Fibroblast of villous mesenchyme (primary cell): ENCODE data around the gene MYO7B. TPM values are rescaled to one million over a fixed set of nuclear protein-coding genes. Genes with fewer than 3 reads are reported as not detected.

Experiments used
- DNase-seq: peaks from one replicate; pipeline ENCODE4 v3.0.0-alpha.2; 2010; ENCODE audit warnings: low read depth
- H3K4me3 ChIP-seq: 2 replicates; pipeline ENCODE4 v1.5.1; 2011; ENCODE audit warnings: low read depth, mild to moderate bottlenecking, low read length
- total RNA-seq: library from RNA; depleted of rRNA; stranded (reverse); fragments of >200 nt; gene quantifications from 2 replicates; pipeline ENCODE4 v1.2.3, GENCODE V29; 2012
- TF ChIP-seq, protein P1 (sequence below): IDR thresholded peaks from 2 replicates; pipeline ENCODE4 v1.5.1; 2012; ENCODE audit warnings: low read depth, mild to moderate bottlenecking, low read length; ENCODE audit not compliant: insufficient read depth

Gene MYO7B
- 0.86 TPM in 1 of 2 replicates, not detected in the other for total RNA-seq

DNA sequence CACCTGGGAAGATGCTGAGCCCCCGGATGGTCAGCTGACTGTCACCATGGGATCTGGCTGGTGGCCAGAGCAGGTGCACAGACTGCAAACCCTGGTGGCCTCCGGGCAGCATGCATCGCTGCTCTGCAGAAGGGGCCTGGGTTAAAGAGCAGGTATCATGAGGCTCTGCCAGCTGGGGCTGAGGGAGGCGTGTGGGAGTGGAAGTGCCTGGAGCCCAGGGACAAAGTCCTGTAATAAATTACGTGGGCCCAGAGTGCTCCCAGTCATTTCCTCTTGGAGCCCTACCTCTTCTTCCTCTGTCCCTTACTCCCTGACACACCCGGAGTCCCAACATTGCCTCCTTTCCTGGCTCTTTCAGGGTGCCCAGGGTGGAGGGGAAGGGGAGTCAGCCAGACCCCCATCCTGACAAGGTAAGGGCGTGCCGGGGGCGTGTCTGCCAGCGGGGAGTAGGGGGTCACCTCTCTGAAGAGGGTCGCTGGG, at the start of gene MYO7B:
Gene MYO7B (plus strand): TSS at position 262 of the 480 bp plus-strand sequence. CDS start 24,040 bp downstream, outside the sequence.
- H3K4me3 ChIP-seq: no peak within 1 kb of the TSS
- no peak for DNase-seq
- TF ChIP-seq, protein P1, sequence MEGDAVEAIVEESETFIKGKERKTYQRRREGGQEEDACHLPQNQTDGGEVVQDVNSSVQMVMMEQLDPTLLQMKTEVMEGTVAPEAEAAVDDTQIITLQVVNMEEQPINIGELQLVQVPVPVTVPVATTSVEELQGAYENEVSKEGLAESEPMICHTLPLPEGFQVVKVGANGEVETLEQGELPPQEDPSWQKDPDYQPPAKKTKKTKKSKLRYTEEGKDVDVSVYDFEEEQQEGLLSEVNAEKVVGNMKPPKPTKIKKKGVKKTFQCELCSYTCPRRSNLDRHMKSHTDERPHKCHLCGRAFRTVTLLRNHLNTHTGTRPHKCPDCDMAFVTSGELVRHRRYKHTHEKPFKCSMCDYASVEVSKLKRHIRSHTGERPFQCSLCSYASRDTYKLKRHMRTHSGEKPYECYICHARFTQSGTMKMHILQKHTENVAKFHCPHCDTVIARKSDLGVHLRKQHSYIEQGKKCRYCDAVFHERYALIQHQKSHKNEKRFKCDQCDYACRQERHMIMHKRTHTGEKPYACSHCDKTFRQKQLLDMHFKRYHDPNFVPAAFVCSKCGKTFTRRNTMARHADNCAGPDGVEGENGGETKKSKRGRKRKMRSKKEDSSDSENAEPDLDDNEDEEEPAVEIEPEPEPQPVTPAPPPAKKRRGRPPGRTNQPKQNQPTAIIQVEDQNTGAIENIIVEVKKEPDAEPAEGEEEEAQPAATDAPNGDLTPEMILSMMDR: no peak

DNA sequence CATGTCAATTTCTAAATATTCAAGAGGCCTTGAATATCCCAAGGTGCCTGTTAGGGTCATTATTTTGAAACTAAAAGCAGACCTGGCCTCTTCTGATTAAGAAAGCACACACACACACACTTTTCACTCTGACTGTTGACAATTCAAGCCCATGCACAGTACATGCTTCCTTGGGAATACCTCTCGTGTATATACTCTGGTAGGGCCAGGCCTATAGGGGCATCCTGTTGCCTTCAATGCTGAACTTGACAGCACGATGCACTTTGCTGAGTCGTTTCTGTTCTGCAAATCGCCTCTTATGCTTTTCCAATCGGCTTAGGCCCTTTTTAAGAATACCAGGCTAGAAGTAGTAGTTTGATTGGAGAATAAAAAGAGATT, 49.8 kb upstream of the MYO7B start:
- no peak for DNase-seq
- no peak overlapping the region for H3K4me3 ChIP-seq
- TF ChIP-seq, protein P1: no peak

DNA sequence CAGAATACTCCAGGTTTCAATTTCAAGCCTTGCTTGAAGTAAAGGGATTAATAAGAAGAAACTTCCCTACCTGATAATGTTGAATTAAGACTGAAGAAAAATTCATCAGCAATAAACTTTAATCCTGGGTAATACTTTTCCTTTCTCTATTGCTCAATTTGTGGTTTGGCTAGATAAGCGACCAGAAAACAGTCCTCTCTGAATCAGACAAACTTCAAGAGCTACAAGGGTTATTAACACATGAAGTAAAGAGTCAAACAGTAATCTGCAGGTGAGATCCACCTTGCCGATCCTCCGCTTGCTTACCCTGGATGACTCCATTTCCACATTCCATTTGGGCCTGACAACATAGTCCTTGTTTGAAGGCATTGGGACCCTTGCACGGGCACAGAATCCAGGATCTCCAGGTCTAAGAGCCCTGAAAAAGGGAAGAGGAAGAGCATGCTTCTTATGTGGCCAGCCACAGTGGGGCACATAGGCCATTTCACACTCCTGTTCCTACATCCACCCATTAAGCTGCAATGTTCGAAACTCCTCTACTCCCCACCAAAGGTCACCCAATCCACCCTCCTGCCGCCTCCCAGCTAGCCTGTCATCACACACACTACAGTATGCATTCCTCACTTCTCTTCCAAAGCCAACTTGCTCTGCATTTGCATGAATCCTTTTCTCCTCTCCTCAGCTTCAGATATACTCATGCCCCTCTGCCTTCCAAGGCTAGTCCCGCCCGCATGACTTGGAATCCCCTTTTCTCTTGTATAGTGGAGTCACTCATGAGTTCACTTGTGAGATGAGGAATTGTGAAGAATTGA, 49.0 kb upstream of the MYO7B start:
- DNase-seq: peak; percentile 76
- H3K4me3 ChIP-seq: no peak overlapping the region
- TF ChIP-seq, protein P1: no peak

DNA sequence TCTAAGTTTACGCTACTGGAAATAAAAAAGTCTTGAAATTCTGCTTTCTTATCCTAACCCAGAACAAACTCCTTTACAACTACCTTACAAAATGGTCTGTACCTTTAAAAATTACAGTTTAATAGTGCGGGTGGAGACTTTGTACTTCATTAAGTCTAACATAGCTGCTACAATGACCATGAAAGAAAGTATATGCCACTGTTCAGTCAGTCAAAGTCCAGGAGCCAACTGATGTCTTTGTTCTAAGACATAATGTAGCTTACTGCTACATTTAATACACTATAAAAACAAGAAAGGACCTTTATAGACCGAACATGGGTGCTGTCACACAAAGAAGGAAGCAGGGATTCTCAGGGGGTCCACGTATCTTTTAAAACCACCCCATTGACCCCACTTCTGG, 45.2 kb upstream of the MYO7B start:
- H3K4me3 ChIP-seq: no peak overlapping the region
- TF ChIP-seq, protein P1: no peak

DNA sequence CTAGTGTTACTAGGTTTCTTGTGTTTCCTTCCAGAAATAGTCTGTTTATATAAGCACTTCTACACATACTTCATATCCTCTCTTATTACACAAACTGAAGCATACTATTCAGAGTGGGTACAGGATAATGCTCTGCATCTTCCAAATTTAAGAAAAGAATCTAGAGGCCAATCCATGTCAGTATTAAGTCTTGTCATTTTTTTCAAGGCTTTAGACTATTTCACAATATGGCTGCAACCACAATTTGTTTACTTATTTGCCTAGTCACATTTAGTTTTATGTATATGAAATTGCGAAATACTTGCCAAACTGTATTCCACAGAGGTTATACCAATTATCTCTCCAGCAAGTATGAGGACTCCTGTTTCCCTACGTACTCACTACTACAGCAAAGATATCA, 37.1 kb upstream of the MYO7B start:
- peak; percentile 95 for DNase-seq
- no peak overlapping the region for H3K4me3 ChIP-seq
- TF ChIP-seq, protein P1: no peak

More for the DNA sequence above, 45.2 kb upstream of the MYO7B start:
- no peak for DNase-seq

DNA sequence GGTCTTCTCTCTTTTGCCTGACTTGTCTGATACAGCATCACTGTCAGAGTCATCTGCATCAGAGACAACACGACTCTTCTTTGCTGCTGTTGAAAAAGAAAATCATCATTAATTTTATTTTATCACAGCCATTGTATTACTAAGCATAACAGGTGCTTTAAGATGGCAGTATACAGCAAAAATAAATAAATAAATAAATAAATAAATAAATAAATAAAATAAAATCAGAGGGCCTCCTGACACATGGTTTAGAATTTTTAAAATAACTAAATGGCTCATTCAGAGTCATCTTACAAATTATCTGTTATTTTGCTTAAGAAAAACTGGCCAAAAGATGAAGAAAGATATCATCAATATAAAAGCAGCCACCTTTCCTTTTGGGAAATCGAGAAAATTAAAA, 32.0 kb upstream of the MYO7B start:
- TF ChIP-seq, protein P1: no peak
- no peak for DNase-seq

More for the DNA sequence above, 32.0 kb upstream of the MYO7B start:
- H3K4me3 ChIP-seq: no peak overlapping the region
